ENCODE data around the gene ARL16. TPM values are rescaled to one million over a fixed set of nuclear protein-coding genes. Genes with fewer than 3 reads are reported as not detected.

ARL16 gene
- total and polyA plus RNA-seq, 2 donors (not counting 3 experiments of a cell fraction or from before 2014, with no cell fraction given) = 41.4 to 71.7 TPM

DNA sequence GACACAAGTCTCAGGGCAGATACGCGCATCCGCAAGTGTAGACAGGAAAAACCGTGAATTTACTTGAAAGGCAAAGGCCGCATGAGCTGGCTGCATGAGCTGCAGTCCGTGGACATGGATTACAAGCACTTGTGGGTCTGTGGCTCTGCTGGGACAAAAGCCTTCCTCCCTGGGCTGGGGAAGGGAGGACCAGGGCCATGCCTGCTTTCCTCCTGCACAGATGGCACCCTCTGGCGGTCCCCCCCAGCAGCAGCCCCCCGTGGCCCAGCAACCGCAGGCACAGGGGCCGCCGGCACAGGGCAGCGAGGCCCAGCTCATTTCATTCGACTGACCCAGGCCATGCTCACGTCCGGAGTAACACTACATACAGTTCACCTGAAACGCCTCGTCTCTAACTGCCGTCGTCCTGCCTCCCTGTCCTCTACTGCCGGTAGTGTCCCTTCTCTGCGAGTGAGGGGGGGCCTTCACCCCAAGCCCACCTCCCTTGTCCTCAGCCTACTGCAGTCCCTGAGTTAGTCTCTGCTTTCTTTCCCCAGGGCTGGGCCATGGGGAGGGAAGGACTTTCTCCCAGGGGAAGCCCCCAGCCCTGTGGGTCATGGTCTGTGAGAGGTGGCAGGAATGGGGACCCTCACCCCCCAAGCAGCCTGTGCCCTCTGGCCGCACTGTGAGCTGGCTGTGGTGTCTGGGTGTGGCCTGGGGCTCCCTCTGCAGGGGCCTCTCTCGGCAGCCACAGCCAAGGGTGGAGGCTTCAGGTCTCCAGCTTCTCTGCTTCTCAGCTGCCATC is 17.9 kb upstream of the ARL16 start:
- H2AFZ ChIP-seq (ENCODE audit: low read depth, low read length) = no peak overlapping the region
- DNase-seq (ENCODE audit: low read depth, low spot score) (no peak), FAIRE-seq (no peak)
- BruUV-seq (replicated peaks) = TSS peak; percentile 12
- peak; percentile 6 for TF ChIP-seq POLR2AphosphoS5 (IDR thresholded peaks at IDR 0.05; ENCODE audit: insufficient read depth, low read depth, low read length)
- TF ChIP-seq, protein P1, sequence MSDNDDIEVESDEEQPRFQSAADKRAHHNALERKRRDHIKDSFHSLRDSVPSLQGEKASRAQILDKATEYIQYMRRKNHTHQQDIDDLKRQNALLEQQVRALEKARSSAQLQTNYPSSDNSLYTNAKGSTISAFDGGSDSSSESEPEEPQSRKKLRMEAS (IDR thresholded peaks at IDR 0.05; ENCODE audit: insufficient read depth, insufficient read length) = no peak
- no peaks in the 10 kb centered on the region for H3K27me3 ChIP-seq (ENCODE audit: control insufficient read depth in 2 of 2, insufficient read depth in 2 of 2, low read length in 2 of 2)
- H3K9me1 ChIP-seq (replicated peaks; ENCODE audit: control insufficient read depth, extremely low read depth, insufficient read depth, low read length) = no peaks in the 10 kb centered on the region
- peaks cover 19% of the 10 kb centered on the region for H3K4me1 ChIP-seq (ENCODE audit: control insufficient read depth, extremely low read depth, insufficient read depth, low read length)
- H3K4me3 ChIP-seq (replicated peaks in 1 of 3; ENCODE audit: insufficient read depth in 1 of 3, low read depth in 1 of 3, low read length in 3 of 3) = no peak overlapping the region
- peaks cover 47% of the 10 kb centered on the region for H3K79me2 ChIP-seq (ENCODE audit: control insufficient read depth, insufficient read depth, low read length)
- no peaks in the 10 kb centered on the region for H3K9me3 ChIP-seq (replicated peaks; ENCODE audit: control insufficient read depth, insufficient read depth, low read length)
- no peak overlapping the region for H3K9ac ChIP-seq (replicated peaks; ENCODE audit: extremely low read depth, insufficient read depth, low read length)
- H3K36me3 ChIP-seq (ENCODE audit: control insufficient read depth in 2 of 2, extremely low read depth in 1 of 2, insufficient read depth in 2 of 2, low read length in 2 of 2) = peaks cover 6 to 37% of the 10 kb centered on the region in 2 experiments
- peak overlapping the region; percentile 75 for H3K4me2 ChIP-seq (ENCODE audit: insufficient read depth, low read length)
- dilution Hi-C loops (cut with MboI; ENCODE audit: extremely low pct_ligation_motif_present, low sequenced_read_pairs) = no loop called here
- no peak overlapping the region for H3K27ac ChIP-seq (ENCODE audit: insufficient read depth, low read depth, low read length)
- ChIA-PET POLR2A (no interaction called here), CTCF (interaction anchor here (2.8 kb wide), 1 partner anchor 17 kb away, joined by 19 read pairs; the partner anchor contains the start of genes ARL16 and HGS)
- no peaks in the 10 kb centered on the region for H4K20me1 ChIP-seq (replicated peaks; ENCODE audit: control insufficient read depth, extremely low read depth, insufficient read depth, low read length)
- intact Hi-C loops (cut with micrococcal nuclease) = loop anchor here (2.0 kb wide), 1 partner anchor 17 kb away; the partner anchor contains the start of gene HGS

GRCh38 chr17:81700353-81701287 is 17.0 kb upstream of the ARL16 start:
- H3K9ac ChIP-seq (replicated peaks; ENCODE audit: extremely low read depth, insufficient read depth, low read length) = no peak overlapping the region
- H3K4me1 ChIP-seq (ENCODE audit: control insufficient read depth, extremely low read depth, insufficient read depth, low read length) = peaks cover 19% of the 10 kb centered on the region
- no peak overlapping the region for H3K4me2 ChIP-seq (ENCODE audit: insufficient read depth, low read length)
- H3K27ac ChIP-seq (ENCODE audit: insufficient read depth, low read depth, low read length) = no peak overlapping the region
- FAIRE-seq = no peak
- intact Hi-C loops (cut with micrococcal nuclease) = no loop called here
- dilution Hi-C loops (cut with MboI; ENCODE audit: extremely low pct_ligation_motif_present, low sequenced_read_pairs) = no loop called here
- peaks cover 51% of the 10 kb centered on the region for H3K79me2 ChIP-seq (ENCODE audit: control insufficient read depth, insufficient read depth, low read length)
- no peak for TF ChIP-seq JUN (IDR thresholded peaks at IDR 0.05; ENCODE audit: borderline replicate concordance, insufficient read depth, insufficient read length, low read depth)
- H3K9me1 ChIP-seq (replicated peaks; ENCODE audit: control insufficient read depth, extremely low read depth, insufficient read depth, low read length) = no peaks in the 10 kb centered on the region
- CTCF ChIA-PET = interaction anchor here (2.8 kb wide), 1 partner anchor 16 kb away, joined by 19 read pairs; the partner anchor contains the start of genes ARL16 and HGS
- no peaks in the 10 kb centered on the region for H4K20me1 ChIP-seq (replicated peaks; ENCODE audit: control insufficient read depth, extremely low read depth, insufficient read depth, low read length)
- no peaks in the 10 kb centered on the region for H3K27me3 ChIP-seq (ENCODE audit: control insufficient read depth in 2 of 2, insufficient read depth in 2 of 2, low read length in 2 of 2)
- peaks cover 3 to 43% of the 10 kb centered on the region in 2 experiments for H3K36me3 ChIP-seq (ENCODE audit: control insufficient read depth in 2 of 2, extremely low read depth in 1 of 2, insufficient read depth in 2 of 2, low read length in 2 of 2)
- H3K4me3 ChIP-seq (replicated peaks in 1 of 3; ENCODE audit: insufficient read depth in 1 of 3, low read depth in 1 of 3, low read length in 3 of 3) = no peak overlapping the region
- no peak for DNase-seq (ENCODE audit: low read depth, low spot score)
- BruUV-seq (replicated peaks) = no TSS peak
- H2AFZ ChIP-seq (ENCODE audit: low read depth, low read length) = no peak overlapping the region
- POLR2A ChIA-PET = no interaction called here
- no peaks in the 10 kb centered on the region for H3K9me3 ChIP-seq (replicated peaks; ENCODE audit: control insufficient read depth, insufficient read depth, low read length)

All from endothelial cell of umbilical vein (primary cell).